Aorta (tissue), 5 donors: ENCODE measurements around the gene PAK4. TPM values are rescaled to one million over a fixed set of nuclear protein-coding genes. Genes with fewer than 3 reads are reported as not detected.

Experiments used
- ATAC-seq: fragments of 200-7000 bp; cut with Tn5 transposase; one replicate; pipeline ENCODE4 v1.9.1; 2022; ENCODE audit warnings: moderate library complexity; ENCODE audit not compliant: low FRiP score
- DNase-seq, 2 donors: peaks; one replicate each; pipeline ENCODE4 v3.0.0-alpha.2; 2020
- H3K27ac ChIP-seq, 2 donors: one replicate each; pipeline ENCODE4 v1.5.1; 2013; ENCODE audit warnings: low read length in 2 of 2, mild to moderate bottlenecking in 2 of 2, moderate library complexity in 2 of 2, control low read depth in 1 of 2, inconsistent platforms in 1 of 2, low read depth in 1 of 2
- H3K27me3 ChIP-seq, 2 donors: one replicate each; pipeline ENCODE4 v1.6.1; 2013; ENCODE audit warnings: control low read depth in 1 of 2, low read length in 1 of 2, mild to moderate bottlenecking in 1 of 2, moderate library complexity in 1 of 2; ENCODE audit not compliant: insufficient read depth in 2 of 2, control insufficient read depth in 1 of 2
- H3K36me3 ChIP-seq, 2 donors: one replicate each; pipeline ENCODE4 v1.6.1; 2013; ENCODE audit warnings: control low read depth in 1 of 2, low read length in 1 of 2, mild to moderate bottlenecking in 1 of 2; ENCODE audit not compliant: insufficient read depth in 2 of 2, control insufficient read depth in 1 of 2
- H3K4me1 ChIP-seq, 2 donors: one replicate each; pipeline ENCODE4 v1.6.1; 2013; ENCODE audit warnings: low read length in 2 of 2, control low read depth in 1 of 2, mild to moderate bottlenecking in 1 of 2, moderate library complexity in 1 of 2; ENCODE audit not compliant: insufficient read depth in 2 of 2, control insufficient read depth in 1 of 2
- H3K4me3 ChIP-seq, 2 donors: one replicate each; pipeline ENCODE4 v1.5.1; 2013; ENCODE audit warnings: low read length in 2 of 2, control low read depth in 1 of 2, mild to moderate bottlenecking in 1 of 2
- H3K9me3 ChIP-seq: one replicate; pipeline ENCODE4 v1.6.1; 2013; ENCODE audit warnings: mild to moderate bottlenecking, low read length; ENCODE audit not compliant: control insufficient read depth
- WGBS, 2 donors: extraction: QIAGEN DNeasy Blood & Tissue Kit; methylation state at CpG; one replicate each; pipeline ENCODE4 v1.1.7; 2013; 5-methylcytosine and 5-hydroxymethylcytosine counted together
- intact Hi-C, 2 donors: fragments of 100-400 bp; cut with DNase I; formaldehyde crosslinking; loops; one replicate each; pipeline versions ENCODE4 v1.14.2 to v1.15.0; 2022
- long read RNA-seq, 2 donors: library from polyadenylated mRNA; unstranded; transcript quantifications; one replicate each; pipeline ENCODE4 v2.0.0, GENCODE V29; 2020 to 2021
- polyA plus RNA-seq, 2 donors: library from polyadenylated mRNA; stranded (reverse); fragments of 200-250 nt; gene quantifications; one replicate each; pipeline ENCODE4 v1.2.3, GENCODE V29; 2013
- total RNA-seq, 2 donors: library from RNA; stranded (reverse); fragmentation: NEBNext Ultra II Directional; extraction: Animal tissue kit (Norgen Biotek cat#: 25700); gene quantifications; one replicate each; pipeline ENCODE4 v1.2.1, GENCODE V29; 2021
- donor health status: healthy with polysubstance abuse.
- donor health status: Bipolar disorder and iron deficiency.
- donor health status: DM: no; HTN: no; CAD: no.
- donor health status: DM: no; HTN: no; CAD: no.
- donor health status: DM: yes; HTN: yes; CAD: no.

The PAK4 gene
- total RNA-seq (10 to 100 TPM; 15.9 to 22.2 TPM), polyA plus RNA-seq (10 to 100 TPM in 1 of 2 donors, 1 to 10 TPM in 1; 8.0 to 12.5 TPM)
- long read RNA-seq, donor 1, partial matches to known transcripts, result 9 of 25 reads
- long read RNA-seq, donor 1, other reads (novel, unspliced or antisense), result 13 of 25 reads
- long read RNA-seq, donor 2, partial matches to known transcripts, result 3 of 6 reads
- long read RNA-seq, donor 2, other reads (novel, unspliced or antisense), result 3 of 6 reads

DNA sequence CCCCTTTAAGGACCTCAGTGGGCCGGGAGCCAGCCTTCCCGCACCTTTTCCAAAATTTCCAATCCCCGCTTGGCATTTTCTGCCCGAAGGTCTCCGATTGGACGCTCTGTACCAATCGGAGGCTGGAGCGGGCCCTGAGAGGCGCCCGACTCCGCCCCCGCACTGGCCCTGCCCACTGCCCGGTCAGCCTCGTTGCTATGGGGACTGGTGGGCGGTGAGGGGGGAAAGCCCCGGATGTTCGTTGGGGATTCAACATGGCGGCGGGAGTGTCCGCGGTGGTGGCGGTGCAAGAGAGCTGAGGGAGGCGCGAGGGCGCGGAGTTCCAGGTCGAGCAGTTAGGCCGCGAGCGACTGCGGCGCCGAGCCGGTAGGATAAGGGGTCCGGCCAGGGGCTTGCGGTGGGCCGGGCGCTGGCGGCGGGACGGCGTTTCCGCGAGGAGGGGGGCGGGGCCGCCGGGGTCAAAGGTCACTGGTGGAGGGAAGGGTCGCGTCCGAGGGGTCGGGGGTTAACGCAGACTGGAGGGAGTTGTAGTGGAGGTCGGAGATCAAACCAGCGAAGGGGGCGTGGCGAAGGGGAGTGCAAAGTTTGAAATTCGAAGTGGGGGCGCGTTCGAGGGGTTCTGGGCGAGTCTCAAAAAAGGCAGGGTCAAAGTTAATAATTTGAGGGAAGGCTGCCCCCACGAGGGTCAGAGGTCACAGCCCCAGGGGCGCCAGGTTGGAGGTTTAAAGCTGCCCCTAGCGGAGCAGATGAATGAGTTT is at the start of gene PAK4:
TSS of gene PAK4 (plus strand) at position 233 of the 758 bp plus-strand sequence. CDS start 43,768 bp downstream, outside the sequence.
- H3K27me3 ChIP-seq, result no peaks in the 10 kb centered on the region
- peak; percentile 98 to 99 for DNase-seq
- WGBS, 2 donors, result 1% methylated on average over 62 to 64 of the region's 64 CpGs
- ATAC-seq, result peak; percentile 97
- no peaks in the 10 kb centered on the region for H3K9me3 ChIP-seq
- H3K27ac ChIP-seq, result no peak within 1 kb of the TSS
- no peaks in the 10 kb centered on the region for H3K36me3 ChIP-seq
- H3K4me1 ChIP-seq, result no peaks in the 10 kb centered on the region
- peak within 1 kb of the TSS; percentile 63 to 69 for H3K4me3 ChIP-seq
- intact Hi-C loops, result loop anchor here in 1 of 2 donors (5.0 kb wide), 1 partner anchor 217 kb away; the partner anchor contains the start of gene SAMD4B

DNA sequence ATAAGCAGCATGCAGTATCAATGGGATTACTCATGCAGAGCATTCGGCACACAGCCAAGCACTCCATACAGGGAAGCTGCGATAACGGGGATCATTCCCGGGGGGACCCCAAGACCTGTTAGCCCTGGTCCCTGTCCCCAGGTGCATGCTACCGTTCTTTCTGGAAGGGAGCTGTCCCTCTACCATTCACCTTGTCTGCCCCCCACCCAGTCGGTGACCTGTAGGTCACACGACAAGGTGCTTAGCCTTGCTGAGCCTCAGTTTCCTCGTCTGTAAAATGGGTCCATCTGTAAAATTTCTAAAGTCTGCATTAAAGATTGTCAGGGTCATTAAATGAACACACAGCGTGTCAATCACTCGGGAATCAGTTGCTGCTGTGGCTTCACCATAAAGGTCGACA is 48.3 kb upstream of the PAK4 start:
- no peak for DNase-seq
- H3K27me3 ChIP-seq, result no peaks in the 10 kb centered on the region

DNA sequence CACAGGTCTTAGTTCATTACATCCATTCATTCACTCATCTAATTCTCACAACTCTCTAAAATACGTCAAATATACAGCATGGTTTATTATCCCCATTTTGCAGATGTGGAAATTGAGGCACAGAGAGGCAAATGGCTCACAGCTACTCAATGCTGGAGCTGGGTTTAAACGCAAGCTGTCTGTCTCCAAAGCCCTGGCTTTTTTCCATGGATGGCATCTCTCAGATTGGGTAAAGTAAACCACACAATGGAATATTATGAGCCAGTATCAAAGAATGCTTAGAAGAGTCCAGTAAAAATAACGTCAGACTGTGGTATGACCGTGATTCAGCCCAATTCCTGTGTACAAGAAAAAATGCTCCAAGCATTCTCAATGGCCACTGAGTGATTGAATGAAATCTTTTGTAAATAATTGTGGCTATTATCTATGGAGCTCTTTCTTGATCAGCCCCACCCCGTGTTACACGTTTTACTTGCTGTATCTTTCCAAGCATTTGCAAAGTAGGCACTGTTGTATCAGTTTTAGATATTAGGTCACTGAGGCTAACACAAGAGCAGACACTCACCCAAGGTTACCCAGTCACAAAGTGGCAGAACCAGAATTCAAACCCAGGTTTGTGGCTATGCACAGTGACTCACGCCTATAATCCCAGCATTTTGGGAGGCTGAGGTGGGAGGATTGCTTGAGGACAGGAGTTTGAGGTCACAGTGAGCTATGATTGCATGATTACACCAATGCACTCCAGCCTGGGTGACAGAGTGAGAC is 47.0 kb upstream of the PAK4 start:
- WGBS, 2 donors, result 32 to 35% methylated on average over 7 of the region's 7 CpGs
- Histone ChIP-seq H3K27me3 (no peaks in the 10 kb centered on the region), H3K36me3 (no peaks in the 10 kb centered on the region), H3K4me3 (no peak overlapping the region), H3K27ac (no peak overlapping the region), H3K9me3 (no peaks in the 10 kb centered on the region), H3K4me1 (no peaks in the 10 kb centered on the region)
- intact Hi-C loops, result no loop called here
- ATAC-seq (no peak), DNase-seq (no peak)

More for the DNA sequence above, 48.3 kb upstream of the PAK4 start:
- no peaks in the 10 kb centered on the region for H3K9me3 ChIP-seq
- WGBS, 2 donors, result 84 to 86% methylated on average over 11 of the region's 11 CpGs
- no peak overlapping the region for H3K27ac ChIP-seq
- intact Hi-C loops, result no loop called here
- no peaks in the 10 kb centered on the region for H3K36me3 ChIP-seq
- no peak for ATAC-seq
- H3K4me3 ChIP-seq, result no peak overlapping the region
- H3K4me1 ChIP-seq, result no peaks in the 10 kb centered on the region

DNA sequence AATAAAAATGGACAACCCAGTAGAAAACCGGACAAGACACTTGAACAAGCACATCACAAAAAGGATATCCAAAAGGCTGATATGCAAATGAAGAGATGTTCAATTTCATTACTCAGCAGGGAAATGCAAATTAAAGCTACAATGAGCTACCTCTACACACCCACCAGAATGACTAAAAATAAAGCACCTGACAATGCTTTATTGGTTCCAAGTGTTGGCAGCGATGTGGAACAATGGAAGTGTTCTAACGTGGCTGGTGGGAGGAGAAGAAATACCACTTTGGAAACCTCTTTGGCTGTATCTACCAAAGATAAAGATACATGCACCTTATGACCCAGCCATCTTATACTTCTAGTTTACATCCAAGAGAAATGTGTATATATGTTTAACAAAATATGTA is 45.2 kb upstream of the PAK4 start:
- intact Hi-C loops, result no loop called here
- WGBS, 2 donors, result 60 to 62% methylated on average over 3 of the region's 3 CpGs
- no peak overlapping the region for H3K27ac ChIP-seq
- H3K9me3 ChIP-seq, result no peaks in the 10 kb centered on the region
- H3K27me3 ChIP-seq, result no peaks in the 10 kb centered on the region
- H3K36me3 ChIP-seq, result no peaks in the 10 kb centered on the region
- no peaks in the 10 kb centered on the region for H3K4me1 ChIP-seq
- DNase-seq, result no peak
- ATAC-seq, result no peak
- no peak overlapping the region for H3K4me3 ChIP-seq

DNA sequence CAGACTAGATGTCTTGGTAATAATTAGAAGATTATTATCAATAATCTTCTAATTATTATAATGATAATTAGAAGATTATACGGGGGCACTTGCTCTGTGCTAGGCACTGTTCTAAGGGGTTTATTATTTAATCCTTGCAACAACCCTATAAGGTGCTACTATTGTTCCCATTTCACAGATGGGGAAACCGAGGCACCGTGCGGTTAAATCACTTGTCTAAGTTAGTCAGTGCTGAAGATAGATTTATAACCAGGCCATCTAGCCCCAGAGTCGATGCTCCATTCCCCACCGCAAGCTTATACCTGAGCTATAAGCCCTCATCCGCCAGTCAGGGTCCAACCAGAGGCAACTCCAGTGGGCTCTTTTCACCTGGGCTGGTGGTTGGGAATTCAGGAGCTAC is 43.4 kb upstream of the PAK4 start:
- Histone ChIP-seq H3K36me3 (no peaks in the 10 kb centered on the region), H3K4me1 (no peaks in the 10 kb centered on the region), H3K27me3 (no peaks in the 10 kb centered on the region), H3K27ac (no peak overlapping the region), H3K4me3 (no peak overlapping the region), H3K9me3 (no peaks in the 10 kb centered on the region)
- intact Hi-C loops, result no loop called here
- ATAC-seq, result no peak
- 86 to 92% methylated on average over 7 of the region's 7 CpGs for WGBS, 2 donors
- no peak for DNase-seq

DNA sequence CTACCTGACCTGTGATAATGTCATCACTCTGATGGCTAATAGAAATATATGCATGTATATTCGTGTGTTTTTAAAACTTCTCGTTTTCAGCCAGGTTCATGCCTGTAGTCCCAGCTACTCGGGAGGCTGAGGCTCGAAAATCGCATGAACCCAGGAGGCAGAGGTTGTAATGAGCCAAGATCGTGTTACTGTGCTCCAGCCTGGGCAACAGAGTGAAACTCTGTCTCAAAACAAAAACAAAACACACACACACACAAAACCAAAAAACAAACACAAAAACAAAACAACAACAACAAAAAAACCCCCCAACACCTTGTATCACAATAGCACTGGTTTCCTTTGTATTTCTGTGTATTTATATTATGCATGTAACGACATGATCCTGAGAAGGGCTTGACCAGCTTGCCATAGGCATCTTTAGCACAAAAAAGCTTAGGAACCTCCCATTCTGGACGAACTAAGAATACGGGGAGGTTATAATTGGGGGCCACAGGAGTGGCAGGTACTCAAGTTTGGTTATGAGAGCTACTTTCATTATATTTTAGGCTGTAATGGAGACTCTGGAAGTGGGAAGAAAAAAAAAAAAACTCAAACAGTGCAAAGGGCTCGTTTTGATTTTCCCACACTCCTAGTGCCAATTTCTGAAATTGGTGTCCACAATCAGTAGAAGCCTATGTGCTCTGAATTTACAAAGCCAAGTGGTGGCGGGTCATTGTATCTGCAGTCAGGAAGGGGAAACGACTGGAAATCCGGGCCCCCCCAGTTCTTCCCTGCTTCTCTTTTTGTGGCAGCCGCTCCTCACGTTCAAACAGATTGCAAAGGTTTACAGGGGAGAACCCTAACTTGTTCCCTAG is 42.6 kb upstream of the PAK4 start:
- H3K27me3 ChIP-seq, result no peaks in the 10 kb centered on the region
- no peak for ATAC-seq
- no peak for DNase-seq
- no peak overlapping the region for H3K27ac ChIP-seq
- H3K36me3 ChIP-seq, result no peaks in the 10 kb centered on the region
- no peaks in the 10 kb centered on the region for H3K9me3 ChIP-seq
- intact Hi-C loops, result no loop called here
- WGBS, 2 donors, result 22 to 23% methylated on average over 15 of the region's 15 CpGs
- no peaks in the 10 kb centered on the region for H3K4me1 ChIP-seq
- no peak overlapping the region for H3K4me3 ChIP-seq

DNA sequence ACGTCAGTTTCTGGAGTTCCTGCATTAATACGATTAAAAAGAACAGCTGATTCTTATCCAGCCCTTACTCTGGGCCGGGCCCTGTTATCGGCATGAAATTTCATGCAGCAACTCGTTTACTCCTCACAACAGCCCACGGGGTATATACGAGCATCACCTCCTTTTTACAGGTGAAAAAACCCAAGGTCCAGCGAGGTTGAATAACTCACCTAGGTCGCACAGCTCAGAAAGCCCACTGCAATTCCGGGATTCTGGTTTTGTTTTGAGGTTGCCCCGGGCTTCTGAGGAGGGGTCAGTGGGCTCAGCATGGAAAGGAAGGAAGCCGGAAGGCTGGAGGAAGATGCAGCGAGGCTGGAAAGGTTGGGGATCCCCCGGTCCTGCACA is 42.0 kb upstream of the PAK4 start:
- no peak for ATAC-seq
- DNase-seq, result no peak
- 3 to 4% methylated on average over 14 of the region's 14 CpGs for WGBS, 2 donors
- intact Hi-C loops, result no loop called here
- H3K27ac ChIP-seq, result no peak overlapping the region
- no peaks in the 10 kb centered on the region for H3K36me3 ChIP-seq
- H3K4me3 ChIP-seq, result no peak overlapping the region
- no peaks in the 10 kb centered on the region for H3K4me1 ChIP-seq
- no peaks in the 10 kb centered on the region for H3K27me3 ChIP-seq
- no peaks in the 10 kb centered on the region for H3K9me3 ChIP-seq

DNA sequence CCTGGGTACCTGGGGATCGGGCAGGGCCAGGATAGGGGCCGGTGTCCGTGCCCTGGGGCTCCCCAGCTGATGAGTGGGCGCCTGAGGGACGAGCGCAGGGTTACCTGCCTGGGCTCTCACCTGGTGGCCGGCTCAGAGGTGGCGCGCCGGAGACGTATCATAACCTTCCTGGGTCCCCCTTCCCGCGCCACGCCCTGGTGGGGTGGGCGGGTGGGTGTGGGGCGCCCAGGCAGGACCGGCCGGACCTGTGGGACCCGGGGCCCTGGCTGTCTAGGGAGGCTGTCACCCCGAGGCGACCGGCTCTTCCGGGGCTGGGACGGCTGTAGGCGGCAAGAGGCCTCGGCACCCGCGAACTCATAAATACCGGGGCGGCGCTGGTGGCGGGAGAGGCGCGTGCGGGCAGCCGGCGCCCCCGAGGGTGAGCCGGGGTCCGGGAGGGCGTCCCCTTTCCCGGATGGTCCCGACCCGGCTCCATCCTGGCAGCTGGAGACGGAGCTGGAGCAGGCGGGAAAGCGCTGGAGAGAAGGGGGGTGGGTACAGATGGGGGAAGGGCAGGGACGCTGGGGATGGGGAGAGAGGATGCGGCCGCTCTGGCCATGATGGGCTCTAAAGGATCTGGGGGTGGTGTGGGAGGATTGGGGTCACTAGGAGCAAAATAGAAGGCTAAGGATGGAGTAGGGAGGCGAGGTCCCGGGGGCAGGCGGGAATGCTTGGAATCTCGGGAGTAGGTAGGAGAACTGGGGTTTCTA is 41.4 kb upstream of the PAK4 start, which contains the start of gene ACP7:
TSS of gene ACP7 (plus strand) at position 386 of the 749 bp plus-strand sequence. CDS start 902 bp downstream, outside the sequence.
- Histone ChIP-seq H3K4me3 (no peak within 1 kb of the TSS), H3K27ac (no peak within 1 kb of the TSS), H3K9me3 (no peaks in the 10 kb centered on the region), H3K27me3 (no peaks in the 10 kb centered on the region), H3K36me3 (no peaks in the 10 kb centered on the region), H3K4me1 (no peaks in the 10 kb centered on the region)
- no peak for DNase-seq
- 2% methylated on average over 46 to 54 of the region's 54 CpGs for WGBS, 2 donors
- ATAC-seq, result peak; percentile 54
- intact Hi-C loops, result no loop called here
